GM23338 (cell line): ENCODE measurements around the gene FAM209B. TPM values are rescaled to one million over a fixed set of nuclear protein-coding genes. Genes with fewer than 3 reads are reported as not detected.

Experiments used
- ATAC-seq: fragments of 200-7000 bp; cut with Tn5 transposase; 3 replicates; pipeline ENCODE4 v1.9.1; 2020
- DNase-seq: peaks from one replicate; pipeline ENCODE4 v3.0.0-alpha.2; 2015; ENCODE audit warnings: low spot score
- H2AFZ ChIP-seq: fragments of 200-600 bp; sonication (generic); 2 replicates; pipeline ENCODE4 v1.8.0; 2016; ENCODE audit warnings: antibody characterized with exemption, mild to moderate bottlenecking, moderate library complexity
- H3F3A ChIP-seq: fragments of 200-600 bp; sonication (generic); replicated peaks from 2 replicates; pipeline ENCODE4 v1.8.0; 2017; ENCODE audit warnings: antibody characterized with exemption, mixed run types, low read depth
- H3K27ac ChIP-seq: fragments of 200-600 bp; sonication (generic); 2 replicates; pipeline ENCODE4 v1.6.1; 2016; ENCODE audit warnings: low read depth
- H3K27me3 ChIP-seq: fragments of 200-600 bp; sonication (generic); 2 replicates; pipeline ENCODE4 v1.8.0; 2016; ENCODE audit warnings: mild to moderate bottlenecking, mixed run types, moderate library complexity; ENCODE audit not compliant: insufficient read depth
- H3K36me3 ChIP-seq: fragments of 200-600 bp; sonication (generic); 2 replicates; pipeline ENCODE4 v1.8.0; 2016; ENCODE audit warnings: mild to moderate bottlenecking; ENCODE audit not compliant: insufficient read depth
- H3K4me1 ChIP-seq: fragments of 200-600 bp; sonication (generic); 2 replicates; pipeline ENCODE4 v1.8.0; 2016; ENCODE audit warnings: mild to moderate bottlenecking, moderate library complexity; ENCODE audit not compliant: insufficient read depth
- H3K4me2 ChIP-seq: fragments of 200-600 bp; sonication (generic); 2 replicates; pipeline ENCODE4 v1.7.1; 2017; ENCODE audit warnings: mixed run types
- H3K4me3 ChIP-seq: fragments of 200-600 bp; sonication (generic); 2 replicates; pipeline ENCODE4 v1.6.1; 2016; ENCODE audit warnings: mixed run types
- H3K79me2 ChIP-seq: fragments of 200-600 bp; sonication (generic); replicated peaks from 2 replicates; pipeline ENCODE4 v1.8.0; 2017; ENCODE audit warnings: mild to moderate bottlenecking; ENCODE audit not compliant: insufficient read depth
- H3K9me2 ChIP-seq: fragments of 200-600 bp; sonication (generic); 2 replicates; pipeline ENCODE4 v1.8.0; 2017; ENCODE audit not compliant: insufficient read depth
- H4K20me1 ChIP-seq: fragments of 200-600 bp; sonication (generic); replicated peaks from 2 replicates; pipeline ENCODE4 v1.8.0; 2017; ENCODE audit warnings: mild to moderate bottlenecking; ENCODE audit not compliant: insufficient read depth
- H3K27ac Mint-ChIP-seq: 2 replicates; pipeline ENCODE4 v1.8.0; 2020; ENCODE audit warnings: inconsistent platforms, mild to moderate bottlenecking, moderate library complexity, mixed read lengths
- H3K27me3 Mint-ChIP-seq: 3 replicates; pipeline ENCODE4 v1.8.0; 2022; ENCODE audit warnings: low read depth, mild to moderate bottlenecking, moderate library complexity, mixed read lengths, inconsistent platforms; ENCODE audit not compliant: insufficient read depth, poor library complexity
- H3K36me3 Mint-ChIP-seq: 3 replicates; pipeline ENCODE4 v1.8.0; 2021; ENCODE audit warnings: low read depth, mild to moderate bottlenecking, inconsistent platforms, moderate library complexity, mixed read lengths
- H3K4me1 Mint-ChIP-seq: 3 replicates; pipeline ENCODE4 v1.8.0; 2020; ENCODE audit warnings: mild to moderate bottlenecking, inconsistent platforms, mixed read lengths
- H3K4me3 Mint-ChIP-seq: 3 replicates; pipeline ENCODE4 v1.8.0; 2021; ENCODE audit warnings: moderate library complexity, mild to moderate bottlenecking, inconsistent platforms, mixed read lengths
- H3K9me3 Mint-ChIP-seq: 3 replicates; pipeline ENCODE4 v1.8.0; 2020; ENCODE audit warnings: moderate library complexity, mild to moderate bottlenecking, inconsistent platforms, mixed read lengths
- CREB1 ChIP-seq: fragments of 250-450 bp; sonication (Bioruptor Pico); IDR thresholded peaks from 2 replicates; pipeline ENCODE4 v1.5.0; 2020; ENCODE audit warnings: low read depth, mild to moderate bottlenecking, moderate library complexity
- EZH2 ChIP-seq: fragments of 200-600 bp; sonication (generic); IDR thresholded peaks from one replicate; pipeline ENCODE4 v1.8.0; 2017; ENCODE audit warnings: antibody characterized with exemption, mild to moderate bottlenecking, low read depth; ENCODE audit not compliant: unreplicated experiment
- JUNB ChIP-seq: IDR thresholded peaks from one replicate; pipeline ENCODE4 v1.6.1; 2016; ENCODE audit warnings: antibody characterized with exemption; ENCODE audit not compliant: unreplicated experiment
- ZNF114 ChIP-seq: fragments of 250-450 bp; sonication (Bioruptor Pico); IDR thresholded peaks from 2 replicates; pipeline ENCODE4 v1.5.0; 2020; ENCODE audit warnings: mild to moderate bottlenecking, moderate library complexity
- polyA plus RNA-seq: library from polyadenylated mRNA; unstranded; fragments of >200 nt; fragmentation: Nextera tagmentation; extraction: Ambion mirVana; gene quantifications from 2 replicates; pipeline ENCODE4 v1.2.1, GENCODE V29; 2016
- total RNA-seq: library from RNA; depleted of rRNA; stranded (reverse); fragments of >200 nt; shearing (Covaris generic); gene quantifications from 2 replicates; pipeline ENCODE4 v1.2.3, GENCODE V29; 2014
- TF ChIP-seq, protein P1 (sequence below): IDR thresholded peaks from one replicate; pipeline ENCODE4 v1.6.1; 2018; ENCODE audit warnings: antibody characterized with exemption; ENCODE audit not compliant: unreplicated experiment
- TF ChIP-seq, protein P2 (sequence below): fragments of 250-450 bp; sonication (Bioruptor Pico); IDR thresholded peaks from 2 replicates; pipeline ENCODE4 v1.5.0; 2020; ENCODE audit warnings: mild to moderate bottlenecking, moderate library complexity

FAM209B gene
- total and polyA plus RNA-seq, 2 experiments from 2014 or later: 1.1 TPM; not detected in 1

- H3K27me3 ChIP-seq: no peaks in the 10 kb centered on the region
- Mint-ChIP-seq H3K4me1 (no peaks in the 10 kb centered on the region), H3K9me3 (no peaks in the 10 kb centered on the region), H3K27me3 (no peaks in the 10 kb centered on the region), H3K27ac (no peak overlapping the region), H3K4me3 (no peak overlapping the region), H3K36me3 (peaks cover 14% of the 10 kb centered on the region)
- H3K36me3 ChIP-seq: no peaks in the 10 kb centered on the region
- TF ChIP-seq EZH2: no peak
- no peak for TF ChIP-seq JUNB
- no peak for TF ChIP-seq CREB1
- no peak for TF ChIP-seq ZNF114
- TF ChIP-seq, protein P1, sequence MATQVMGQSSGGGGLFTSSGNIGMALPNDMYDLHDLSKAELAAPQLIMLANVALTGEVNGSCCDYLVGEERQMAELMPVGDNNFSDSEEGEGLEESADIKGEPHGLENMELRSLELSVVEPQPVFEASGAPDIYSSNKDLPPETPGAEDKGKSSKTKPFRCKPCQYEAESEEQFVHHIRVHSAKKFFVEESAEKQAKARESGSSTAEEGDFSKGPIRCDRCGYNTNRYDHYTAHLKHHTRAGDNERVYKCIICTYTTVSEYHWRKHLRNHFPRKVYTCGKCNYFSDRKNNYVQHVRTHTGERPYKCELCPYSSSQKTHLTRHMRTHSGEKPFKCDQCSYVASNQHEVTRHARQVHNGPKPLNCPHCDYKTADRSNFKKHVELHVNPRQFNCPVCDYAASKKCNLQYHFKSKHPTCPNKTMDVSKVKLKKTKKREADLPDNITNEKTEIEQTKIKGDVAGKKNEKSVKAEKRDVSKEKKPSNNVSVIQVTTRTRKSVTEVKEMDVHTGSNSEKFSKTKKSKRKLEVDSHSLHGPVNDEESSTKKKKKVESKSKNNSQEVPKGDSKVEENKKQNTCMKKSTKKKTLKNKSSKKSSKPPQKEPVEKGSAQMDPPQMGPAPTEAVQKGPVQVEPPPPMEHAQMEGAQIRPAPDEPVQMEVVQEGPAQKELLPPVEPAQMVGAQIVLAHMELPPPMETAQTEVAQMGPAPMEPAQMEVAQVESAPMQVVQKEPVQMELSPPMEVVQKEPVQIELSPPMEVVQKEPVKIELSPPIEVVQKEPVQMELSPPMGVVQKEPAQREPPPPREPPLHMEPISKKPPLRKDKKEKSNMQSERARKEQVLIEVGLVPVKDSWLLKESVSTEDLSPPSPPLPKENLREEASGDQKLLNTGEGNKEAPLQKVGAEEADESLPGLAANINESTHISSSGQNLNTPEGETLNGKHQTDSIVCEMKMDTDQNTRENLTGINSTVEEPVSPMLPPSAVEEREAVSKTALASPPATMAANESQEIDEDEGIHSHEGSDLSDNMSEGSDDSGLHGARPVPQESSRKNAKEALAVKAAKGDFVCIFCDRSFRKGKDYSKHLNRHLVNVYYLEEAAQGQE: no peak
- TF ChIP-seq, protein P2, sequence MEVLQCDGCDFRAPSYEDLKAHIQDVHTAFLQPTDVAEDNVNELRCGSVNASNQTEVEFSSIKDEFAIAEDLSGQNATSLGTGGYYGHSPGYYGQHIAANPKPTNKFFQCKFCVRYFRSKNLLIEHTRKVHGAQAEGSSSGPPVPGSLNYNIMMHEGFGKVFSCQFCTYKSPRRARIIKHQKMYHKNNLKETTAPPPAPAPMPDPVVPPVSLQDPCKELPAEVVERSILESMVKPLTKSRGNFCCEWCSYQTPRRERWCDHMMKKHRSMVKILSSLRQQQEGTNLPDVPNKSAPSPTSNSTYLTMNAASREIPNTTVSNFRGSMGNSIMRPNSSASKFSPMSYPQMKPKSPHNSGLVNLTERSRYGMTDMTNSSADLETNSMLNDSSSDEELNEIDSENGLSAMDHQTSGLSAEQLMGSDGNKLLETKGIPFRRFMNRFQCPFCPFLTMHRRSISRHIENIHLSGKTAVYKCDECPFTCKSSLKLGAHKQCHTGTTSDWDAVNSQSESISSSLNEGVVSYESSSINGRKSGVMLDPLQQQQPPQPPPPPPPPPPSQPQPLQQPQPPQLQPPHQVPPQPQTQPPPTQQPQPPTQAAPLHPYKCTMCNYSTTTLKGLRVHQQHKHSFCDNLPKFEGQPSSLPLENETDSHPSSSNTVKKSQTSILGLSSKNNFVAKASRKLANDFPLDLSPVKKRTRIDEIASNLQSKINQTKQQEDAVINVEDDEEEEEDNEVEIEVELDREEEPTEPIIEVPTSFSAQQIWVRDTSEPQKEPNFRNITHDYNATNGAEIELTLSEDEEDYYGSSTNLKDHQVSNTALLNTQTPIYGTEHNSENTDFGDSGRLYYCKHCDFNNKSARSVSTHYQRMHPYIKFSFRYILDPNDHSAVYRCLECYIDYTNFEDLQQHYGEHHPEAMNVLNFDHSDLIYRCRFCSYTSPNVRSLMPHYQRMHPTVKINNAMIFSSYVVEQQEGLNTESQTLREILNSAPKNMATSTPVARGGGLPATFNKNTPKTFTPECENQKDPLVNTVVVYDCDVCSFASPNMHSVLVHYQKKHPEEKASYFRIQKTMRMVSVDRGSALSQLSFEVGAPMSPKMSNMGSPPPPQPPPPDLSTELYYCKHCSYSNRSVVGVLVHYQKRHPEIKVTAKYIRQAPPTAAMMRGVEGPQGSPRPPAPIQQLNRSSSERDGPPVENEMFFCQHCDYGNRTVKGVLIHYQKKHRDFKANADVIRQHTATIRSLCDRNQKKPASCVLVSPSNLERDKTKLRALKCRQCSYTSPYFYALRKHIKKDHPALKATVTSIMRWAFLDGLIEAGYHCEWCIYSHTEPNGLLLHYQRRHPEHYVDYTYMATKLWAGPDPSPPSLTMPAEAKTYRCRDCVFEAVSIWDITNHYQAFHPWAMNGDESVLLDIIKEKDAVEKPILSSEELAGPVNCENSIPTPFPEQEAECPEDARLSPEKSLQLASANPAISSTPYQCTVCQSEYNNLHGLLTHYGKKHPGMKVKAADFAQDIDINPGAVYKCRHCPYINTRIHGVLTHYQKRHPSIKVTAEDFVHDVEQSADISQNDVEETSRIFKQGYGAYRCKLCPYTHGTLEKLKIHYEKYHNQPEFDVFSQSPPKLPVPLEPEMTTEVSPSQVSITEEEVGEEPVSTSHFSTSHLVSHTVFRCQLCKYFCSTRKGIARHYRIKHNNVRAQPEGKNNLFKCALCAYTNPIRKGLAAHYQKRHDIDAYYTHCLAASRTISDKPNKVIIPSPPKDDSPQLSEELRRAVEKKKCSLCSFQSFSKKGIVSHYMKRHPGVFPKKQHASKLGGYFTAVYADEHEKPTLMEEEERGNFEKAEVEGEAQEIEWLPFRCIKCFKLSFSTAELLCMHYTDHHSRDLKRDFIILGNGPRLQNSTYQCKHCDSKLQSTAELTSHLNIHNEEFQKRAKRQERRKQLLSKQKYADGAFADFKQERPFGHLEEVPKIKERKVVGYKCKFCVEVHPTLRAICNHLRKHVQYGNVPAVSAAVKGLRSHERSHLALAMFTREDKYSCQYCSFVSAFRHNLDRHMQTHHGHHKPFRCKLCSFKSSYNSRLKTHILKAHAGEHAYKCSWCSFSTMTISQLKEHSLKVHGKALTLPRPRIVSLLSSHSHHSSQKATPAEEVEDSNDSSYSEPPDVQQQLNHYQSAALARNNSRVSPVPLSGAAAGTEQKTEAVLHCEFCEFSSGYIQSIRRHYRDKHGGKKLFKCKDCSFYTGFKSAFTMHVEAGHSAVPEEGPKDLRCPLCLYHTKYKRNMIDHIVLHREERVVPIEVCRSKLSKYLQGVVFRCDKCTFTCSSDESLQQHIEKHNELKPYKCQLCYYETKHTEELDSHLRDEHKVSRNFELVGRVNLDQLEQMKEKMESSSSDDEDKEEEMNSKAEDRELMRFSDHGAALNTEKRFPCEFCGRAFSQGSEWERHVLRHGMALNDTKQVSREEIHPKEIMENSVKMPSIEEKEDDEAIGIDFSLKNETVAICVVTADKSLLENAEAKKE (CRISPR knock-in tag): no peak
- no peak for DNase-seq
- no peak overlapping the region for H3K4me3 ChIP-seq
- 0 out of 2 replicates have a peak, but pooled peaks cover 6% of the 10 kb centered on the region for H3K79me2 ChIP-seq
- no peaks in the 10 kb centered on the region for H3K4me1 ChIP-seq
- no peaks in the 10 kb centered on the region for H3K9me2 ChIP-seq
- H3K27ac ChIP-seq: no peak overlapping the region
- H2AFZ ChIP-seq: no peak overlapping the region
- H3K4me2 ChIP-seq: no peak overlapping the region
- no peaks in the 10 kb centered on the region for H3F3A ChIP-seq
- H4K20me1 ChIP-seq: peaks cover 5% of the 10 kb centered on the region; the same call in 1 of the 2 replicates
- no peak for ATAC-seq
These were observed 31.9 kb upstream of the FAM209B start for GRCh38 chr20:56501116-56501515.
